Adrenal gland (tissue), 12 donors: ENCODE measurements around the gene LIPC. TPM values are rescaled to one million over a fixed set of nuclear protein-coding genes. Genes with fewer than 3 reads are reported as not detected.

Experiments used
- DNase-seq, 7 donors: peaks; one replicate each; pipeline ENCODE4 v3.0.0-alpha.2; 2019 to 2020
- H3K27ac ChIP-seq, 5 donors: fragments of 200-600 bp; sonication (generic) in 4 of 5; 1 replicate in 3 of 5; 2 replicates in 2 of 5; pipeline versions ENCODE4 v1.5.1 to v1.8.0; 2016 to 2020; ENCODE audit warnings: mild to moderate bottlenecking in 1 of 5
- H3K27me3 ChIP-seq: fragments of 200-600 bp; 2 replicates; pipeline ENCODE4 v1.8.0; 2021
- H3K36me3 ChIP-seq, 2 donors: fragments of 200-600 bp; replicated peaks in 1 of 2; 1 replicate in 1 of 2; 2 replicates in 1 of 2; pipeline versions ENCODE4 v1.5.1 to v1.8.0; 2018 to 2022
- H3K4me1 ChIP-seq, 2 donors: fragments of 200-600 bp; replicated peaks in 1 of 2; 1 replicate in 1 of 2; 2 replicates in 1 of 2; pipeline versions ENCODE4 v1.5.1 to v1.8.0; 2018 to 2021
- H3K4me3 ChIP-seq, 4 donors: fragments of 200-600 bp; sonication (generic) in 3 of 4; one replicate each; pipeline ENCODE4 v1.5.1; 2016 to 2018
- H3K9me3 ChIP-seq, 3 donors: fragments of 200-600 bp; sonication (generic) in 1 of 3; replicated peaks in 1 of 3; 1 replicate in 2 of 3; 2 replicates in 1 of 3; pipeline versions ENCODE4 v1.5.1 to v1.8.0; 2016 to 2021
- POLR2A ChIP-seq, 2 donors: fragments of 450-650 bp; IDR thresholded peaks; one replicate each; pipeline ENCODE4 v1.6.1; 2017; ENCODE audit warnings: antibody characterized with exemption in 2 of 2, mild to moderate bottlenecking in 2 of 2, moderate library complexity in 1 of 2
- WGBS, 4 donors: extraction: QIAGEN DNeasy Blood & Tissue Kit in 2 of 4; methylation state at CpG; one replicate each; pipeline versions ENCODE4 v1.1.5 to v1.1.7; 2013 to 2017; 5-methylcytosine and 5-hydroxymethylcytosine counted together
- intact Hi-C, 2 donors: fragments of 100-400 bp; cut with DNase I; formaldehyde crosslinking; loops; one replicate each; pipeline versions ENCODE4 v1.14.1 to v1.15.0; 2022 to 2023
- polyA plus RNA-seq, 3 donors: library from polyadenylated mRNA; stranded (reverse); fragments of 200-250 nt in 2 of 3; fragments of 350-450 nt in 1 of 3; fragmentation: Illumina TruSeq in 1 of 3; extraction: RNeasy Lipid Tissue Mini Kit (QIAGEN cat#74804) in 1 of 3; gene quantifications; one replicate each; pipeline ENCODE4 v1.2.3, GENCODE V29; 2013 to 2014
- total RNA-seq, 9 donors: library from RNA; depleted of rRNA in 4 of 9; stranded (reverse); fragments of >200 nt in 4 of 9; fragments of 120-200 nt in 1 of 9; fragmentation: NEBNext Ultra II Directional in 1 of 9; extraction: Animal tissue kit (Norgen Biotek cat#: 25700) in 1 of 9; gene quantifications; one replicate each; pipeline versions ENCODE4 v1.1.0 to v1.2.4, GENCODE V29; 2013 to 2023
- TF ChIP-seq, protein P1 (sequence below), 6 experiments: fragments of 450-650 bp in 4 of 6; fragments of 200-600 bp in 2 of 6; sonication (generic) in 1 of 6; IDR thresholded peaks; 1 replicate in 5 of 6; 2 replicates in 1 of 6; pipeline versions ENCODE4 v1.5.1 to v1.8.0; 2016 to 2021; ENCODE audit warnings: antibody characterized with exemption in 6 of 6, mild to moderate bottlenecking in 2 of 6, moderate library complexity in 1 of 6
- donor health status: healthy with polysubstance abuse.
- donor health status: Bipolar disorder and iron deficiency.
- donor health status: DM: yes; HTN: yes; CAD: no.
- donor health status: DM: no; HTN: no; CAD: no.
- donor health status: DM: no; HTN: no; CAD: no.
- donor health status: DM: yes; HTN: yes; CAD: no.

The LIPC gene
- total and polyA plus RNA-seq, 12 donors, result 0.11 to 1.0 (median 0.24) TPM; not detected in 5

- 82 to 86% (median 84%) methylated on average over 5 of the region's 5 CpGs for WGBS, 4 donors
- no peak for DNase-seq
- Histone ChIP-seq H3K27ac (no peak overlapping the region), H3K27me3 (no peaks in the 10 kb centered on the region), H3K4me3 (no peak overlapping the region), H3K9me3 (no peaks in the 10 kb centered on the region), H3K4me1 (no peaks in the 10 kb centered on the region), H3K36me3 (no peaks in the 10 kb centered on the region)
- intact Hi-C loops, result no loop called here
- no peak for TF ChIP-seq POLR2A (IDR thresholded peaks at IDR 0.05)
- TF ChIP-seq, protein P1, sequence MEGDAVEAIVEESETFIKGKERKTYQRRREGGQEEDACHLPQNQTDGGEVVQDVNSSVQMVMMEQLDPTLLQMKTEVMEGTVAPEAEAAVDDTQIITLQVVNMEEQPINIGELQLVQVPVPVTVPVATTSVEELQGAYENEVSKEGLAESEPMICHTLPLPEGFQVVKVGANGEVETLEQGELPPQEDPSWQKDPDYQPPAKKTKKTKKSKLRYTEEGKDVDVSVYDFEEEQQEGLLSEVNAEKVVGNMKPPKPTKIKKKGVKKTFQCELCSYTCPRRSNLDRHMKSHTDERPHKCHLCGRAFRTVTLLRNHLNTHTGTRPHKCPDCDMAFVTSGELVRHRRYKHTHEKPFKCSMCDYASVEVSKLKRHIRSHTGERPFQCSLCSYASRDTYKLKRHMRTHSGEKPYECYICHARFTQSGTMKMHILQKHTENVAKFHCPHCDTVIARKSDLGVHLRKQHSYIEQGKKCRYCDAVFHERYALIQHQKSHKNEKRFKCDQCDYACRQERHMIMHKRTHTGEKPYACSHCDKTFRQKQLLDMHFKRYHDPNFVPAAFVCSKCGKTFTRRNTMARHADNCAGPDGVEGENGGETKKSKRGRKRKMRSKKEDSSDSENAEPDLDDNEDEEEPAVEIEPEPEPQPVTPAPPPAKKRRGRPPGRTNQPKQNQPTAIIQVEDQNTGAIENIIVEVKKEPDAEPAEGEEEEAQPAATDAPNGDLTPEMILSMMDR (IDR thresholded peaks at IDR 0.05), result no peak
Measured at GRCh38 chr15:58390655-58391054, 41.1 kb upstream of the LIPC start.

DNA sequence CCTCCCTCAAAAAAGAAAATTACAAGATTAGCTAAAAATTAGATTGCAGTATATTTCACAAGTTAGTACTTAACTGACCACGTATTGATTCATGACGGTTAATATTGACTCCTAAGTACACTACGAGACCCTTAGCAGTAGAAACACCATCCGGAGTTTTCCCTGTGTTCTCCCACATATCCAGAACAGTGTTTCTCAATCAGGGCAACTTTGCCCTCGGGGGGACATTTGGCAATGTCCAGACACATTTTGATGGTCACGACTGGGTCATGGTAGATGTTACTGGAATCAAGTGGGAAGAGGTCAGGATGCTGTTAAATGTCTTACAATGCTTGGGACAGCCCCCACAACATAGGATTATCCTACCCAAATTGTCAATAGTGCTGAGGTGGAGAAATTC, 40.7 kb upstream of the LIPC start:
- 81 to 94% (median 89%) methylated on average over 6 of the region's 6 CpGs for WGBS, 4 donors
- no peak for TF ChIP-seq POLR2A (IDR thresholded peaks at IDR 0.05)
- TF ChIP-seq, protein P1 (IDR thresholded peaks at IDR 0.05), result no peak
- Histone ChIP-seq H3K27ac (no peak overlapping the region), H3K4me3 (no peak overlapping the region), H3K36me3 (no peaks in the 10 kb centered on the region), H3K4me1 (no peaks in the 10 kb centered on the region), H3K27me3 (no peaks in the 10 kb centered on the region), H3K9me3 (no peaks in the 10 kb centered on the region)
- intact Hi-C loops, result no loop called here
- DNase-seq, result no peak

- TF ChIP-seq POLR2A (IDR thresholded peaks at IDR 0.05), result no peak
- TF ChIP-seq, protein P1 (IDR thresholded peaks at IDR 0.05), result no peak
- WGBS, 4 donors, result 83 to 93% (median 88%) methylated on average over 3 of the region's 3 CpGs
- Histone ChIP-seq H3K4me1 (no peaks in the 10 kb centered on the region), H3K4me3 (no peak overlapping the region), H3K9me3 (no peaks in the 10 kb centered on the region), H3K27ac (no peak overlapping the region), H3K36me3 (no peaks in the 10 kb centered on the region), H3K27me3 (no peaks in the 10 kb centered on the region)
- DNase-seq, result no peak
- intact Hi-C loops, result no loop called here
Measured at GRCh38 chr15:58392141-58392540, 39.6 kb upstream of the LIPC start.

DNA sequence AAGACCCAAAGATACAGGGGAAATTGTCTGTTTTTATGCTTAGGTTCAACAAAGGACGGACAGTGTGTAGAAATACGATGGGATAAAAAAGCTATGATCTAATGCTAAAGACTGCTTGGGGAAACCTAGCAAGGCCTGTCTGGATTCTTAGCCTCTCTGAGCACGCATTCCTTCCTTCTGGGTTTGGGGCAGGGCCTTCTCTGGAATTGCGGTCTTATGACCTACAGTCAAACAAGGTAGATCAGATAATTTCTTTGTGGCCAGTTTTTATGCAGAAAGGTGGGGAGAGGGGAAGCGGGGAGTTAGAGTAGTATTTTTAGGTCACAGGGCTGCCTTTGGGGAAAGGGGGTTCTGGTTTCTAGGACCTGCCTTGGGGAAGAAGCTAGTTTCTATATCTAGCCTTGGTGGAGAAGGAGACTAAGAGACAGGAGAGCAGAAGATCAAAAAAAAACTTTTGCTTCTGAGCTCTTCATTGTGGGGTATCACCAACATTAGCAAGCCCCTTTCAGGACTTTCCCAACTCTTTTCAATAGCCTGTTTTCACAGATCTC, 39.1 kb upstream of the LIPC start:
- no peak for TF ChIP-seq POLR2A (IDR thresholded peaks at IDR 0.05)
- TF ChIP-seq, protein P1 (IDR thresholded peaks at IDR 0.05), result no peak
- H3K36me3 ChIP-seq, result no peaks in the 10 kb centered on the region
- H3K4me1 ChIP-seq, result no peaks in the 10 kb centered on the region
- no peak overlapping the region for H3K4me3 ChIP-seq
- no peak for DNase-seq
- H3K9me3 ChIP-seq, result no peaks in the 10 kb centered on the region
- H3K27ac ChIP-seq, result no peak overlapping the region
- no peaks in the 10 kb centered on the region for H3K27me3 ChIP-seq
- intact Hi-C loops, result no loop called here
- WGBS, 4 donors, result 92 to 98% (median 94%) methylated on average over 5 of the region's 5 CpGs
